ENCODE results near the gene RPAP3. TPM values are rescaled to one million over a fixed set of nuclear protein-coding genes. Genes with fewer than 3 reads are reported as not detected.

The RPAP3 gene
- total RNA-seq, 2 experiments from 2014 or later = 21.6 to 53.9 TPM

DNA sequence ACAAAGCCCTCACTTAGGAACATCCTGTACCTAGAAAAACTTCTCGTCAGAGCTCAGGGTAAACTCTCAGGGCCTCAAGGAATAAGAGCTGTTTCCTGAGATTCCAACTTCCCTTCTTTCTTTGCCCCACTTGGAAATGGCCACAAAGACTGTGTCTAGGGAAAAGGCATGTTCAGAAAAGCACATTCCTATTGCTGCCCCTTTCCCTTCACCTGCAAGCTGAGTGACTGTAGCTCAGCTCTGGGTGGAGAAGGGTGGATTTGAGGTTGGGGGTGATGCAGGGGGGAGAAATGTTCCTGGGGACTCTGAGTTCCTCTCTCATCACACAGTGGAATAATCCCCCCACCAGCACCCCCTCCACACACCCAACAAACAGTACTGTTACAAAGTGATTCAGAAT lies 12.7 kb upstream of the RPAP3 start:
- peaks cover 17% of the 10 kb centered on the region for H3K4me1 ChIP-seq (ENCODE audit: insufficient read depth, low read length, poor library complexity, severe bottlenecking)
- ChIA-PET POLR2A (interaction anchor here (1.3 to 1.7 kb wide), 3 partner anchors 10 to 15 kb away, joined by 3 to 4 read pairs (median 4); partner anchors contain the start of gene RPAP3), CTCF (ENCODE audit: unreplicated experiment) (interaction anchor here (0.5 to 1.0 kb wide), 3 partner anchors 14 to 60 kb away, joined by 3 read pairs; no protein-coding TSS in a partner anchor)
- no peaks in the 10 kb centered on the region for H3K36me3 ChIP-seq (ENCODE audit: insufficient read depth, low read length)
- no TSS peak for BruUV-seq (replicated peaks)
- no peak overlapping the region for H3K4me2 ChIP-seq (ENCODE audit: low read length)
- DNase-seq (ENCODE audit: low spot score) = no peak
- H3K9me2 ChIP-seq (ENCODE audit: insufficient read depth, low read length) = no peaks in the 10 kb centered on the region
- H3K27ac ChIP-seq (ENCODE audit: low read depth, low read length, poor library complexity, severe bottlenecking) = no peak overlapping the region
- no peaks in the 10 kb centered on the region for H4K20me1 ChIP-seq (ENCODE audit: insufficient read depth, low read length)
- H3K4me3 ChIP-seq (ENCODE audit: low read depth, low read length, poor library complexity, severe bottlenecking) = no peak overlapping the region
- no peaks in the 10 kb centered on the region for H3K79me2 ChIP-seq (ENCODE audit: insufficient read depth, low read depth, low read length)
- no peaks in the 10 kb centered on the region for H3K9me3 ChIP-seq (ENCODE audit: low read length)
- intact Hi-C loops (cut with micrococcal nuclease; ENCODE audit: unreplicated experiment) = no loop called here
- TF ChIP-seq, protein P1, sequence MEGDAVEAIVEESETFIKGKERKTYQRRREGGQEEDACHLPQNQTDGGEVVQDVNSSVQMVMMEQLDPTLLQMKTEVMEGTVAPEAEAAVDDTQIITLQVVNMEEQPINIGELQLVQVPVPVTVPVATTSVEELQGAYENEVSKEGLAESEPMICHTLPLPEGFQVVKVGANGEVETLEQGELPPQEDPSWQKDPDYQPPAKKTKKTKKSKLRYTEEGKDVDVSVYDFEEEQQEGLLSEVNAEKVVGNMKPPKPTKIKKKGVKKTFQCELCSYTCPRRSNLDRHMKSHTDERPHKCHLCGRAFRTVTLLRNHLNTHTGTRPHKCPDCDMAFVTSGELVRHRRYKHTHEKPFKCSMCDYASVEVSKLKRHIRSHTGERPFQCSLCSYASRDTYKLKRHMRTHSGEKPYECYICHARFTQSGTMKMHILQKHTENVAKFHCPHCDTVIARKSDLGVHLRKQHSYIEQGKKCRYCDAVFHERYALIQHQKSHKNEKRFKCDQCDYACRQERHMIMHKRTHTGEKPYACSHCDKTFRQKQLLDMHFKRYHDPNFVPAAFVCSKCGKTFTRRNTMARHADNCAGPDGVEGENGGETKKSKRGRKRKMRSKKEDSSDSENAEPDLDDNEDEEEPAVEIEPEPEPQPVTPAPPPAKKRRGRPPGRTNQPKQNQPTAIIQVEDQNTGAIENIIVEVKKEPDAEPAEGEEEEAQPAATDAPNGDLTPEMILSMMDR (conservative IDR thresholded peaks at IDR 0.05; ENCODE audit: low read length) = no peak
- no peak for TF ChIP-seq EZH2phosphoT487 (IDR thresholded peaks at IDR 0.05; ENCODE audit: borderline replicate concordance, low read depth, low read length)
- no peak overlapping the region for H2AFZ ChIP-seq (ENCODE audit: low read length)

DNA sequence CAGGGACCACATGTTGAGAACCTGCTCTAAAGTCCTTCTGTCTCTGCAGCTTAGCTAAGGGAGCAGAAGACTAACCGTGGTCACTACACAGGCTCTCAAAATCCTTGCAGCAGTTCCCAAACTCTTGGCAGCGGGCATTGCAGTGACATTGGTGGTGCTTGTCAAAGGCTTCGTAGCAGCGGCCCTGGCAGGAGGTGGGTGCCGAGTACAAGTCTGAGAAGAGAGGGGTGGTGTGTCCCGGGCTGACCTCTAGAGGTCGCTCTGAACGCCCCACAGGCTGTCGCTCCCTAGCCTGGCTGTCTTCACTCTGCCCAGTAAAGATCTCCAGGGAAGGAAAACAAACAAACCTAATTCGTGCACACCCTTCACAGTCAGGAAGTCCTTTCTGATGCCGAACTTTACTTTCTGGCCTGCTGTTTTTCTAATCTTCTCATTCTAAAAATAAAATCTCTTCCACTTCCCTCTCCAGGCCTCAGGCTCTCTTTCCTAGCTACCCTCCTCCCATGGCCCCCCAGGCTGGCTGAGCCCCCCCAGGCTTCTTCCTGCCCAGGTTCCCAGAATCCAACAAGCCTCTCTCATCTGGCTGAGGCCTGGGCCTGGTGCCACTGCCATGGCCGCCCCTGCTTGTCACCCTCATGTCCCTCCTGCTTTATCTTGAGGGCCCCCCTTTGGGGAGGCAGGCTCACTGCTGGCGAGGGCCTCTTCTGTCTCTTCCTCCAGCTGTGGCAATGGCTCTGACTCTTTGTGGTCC lies 11.8 kb upstream of the RPAP3 start:
- Histone ChIP-seq H3K36me3 (ENCODE audit: insufficient read depth, low read length) (no peaks in the 10 kb centered on the region), H3K4me1 (ENCODE audit: insufficient read depth, low read length, poor library complexity, severe bottlenecking) (peaks cover 17% of the 10 kb centered on the region), H3K4me3 (ENCODE audit: low read depth, low read length, poor library complexity, severe bottlenecking) (no peak overlapping the region), H3K9me3 (ENCODE audit: low read length) (no peaks in the 10 kb centered on the region), H3K79me2 (ENCODE audit: insufficient read depth, low read depth, low read length) (no peaks in the 10 kb centered on the region), H3K9me2 (ENCODE audit: insufficient read depth, low read length) (no peaks in the 10 kb centered on the region), H3K27ac (ENCODE audit: low read depth, low read length, poor library complexity, severe bottlenecking) (no peak overlapping the region), H2AFZ (ENCODE audit: low read length) (peak overlapping the region; percentile 38; the same call in 1 of the 2 replicates), H3K4me2 (ENCODE audit: low read length) (peak overlapping the region; percentile 20), H4K20me1 (ENCODE audit: insufficient read depth, low read length) (no peaks in the 10 kb centered on the region)
- TF ChIP-seq EZH2phosphoT487 (IDR thresholded peaks at IDR 0.05; ENCODE audit: borderline replicate concordance, low read depth, low read length) = no peak
- TF ChIP-seq, protein P1 (conservative IDR thresholded peaks at IDR 0.05; ENCODE audit: low read length) = peak; percentile 79
- ChIA-PET POLR2A (interaction anchor here (1.7 kb wide), 1 partner anchor 9 kb away, joined by 3 read pairs; no protein-coding TSS in a partner anchor), CTCF (ENCODE audit: unreplicated experiment) (interaction anchor here (0.6 to 2.6 kb wide), 4 partner anchors 25 to 50 kb away, joined by 3 to 8 read pairs (median 3); no protein-coding TSS in a partner anchor)
- peak; percentile 52 for DNase-seq (ENCODE audit: low spot score)
- BruUV-seq (replicated peaks) = no TSS peak
- intact Hi-C loops (cut with micrococcal nuclease; ENCODE audit: unreplicated experiment) = no loop called here

DNA sequence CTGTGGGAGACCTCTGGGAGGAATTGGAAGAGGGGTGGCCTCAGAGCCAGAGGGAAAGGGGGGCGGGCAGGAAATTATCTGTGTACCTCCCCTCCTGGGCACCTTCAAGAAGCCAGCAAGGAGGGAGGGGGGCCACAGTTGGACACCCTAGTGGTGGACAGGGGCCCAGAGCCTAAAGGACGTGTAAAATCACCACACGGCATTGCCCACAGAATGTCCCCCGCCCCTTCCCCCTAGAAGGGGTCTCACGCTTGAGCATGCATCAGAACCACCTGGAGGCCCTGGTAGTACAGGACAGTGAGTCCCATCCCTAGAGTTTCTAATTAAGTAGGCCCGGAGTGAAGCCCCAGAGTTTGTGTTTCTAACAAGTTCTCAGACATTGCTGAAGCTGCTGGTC lies 11.2 kb upstream of the RPAP3 start:
- Histone ChIP-seq H3K4me2 (ENCODE audit: low read length) (peak overlapping the region; percentile 20; the same call in 1 of the 2 replicates), H3K4me3 (ENCODE audit: low read depth, low read length, poor library complexity, severe bottlenecking) (no peak overlapping the region), H3K36me3 (ENCODE audit: insufficient read depth, low read length) (no peaks in the 10 kb centered on the region), H2AFZ (ENCODE audit: low read length) (no peak overlapping the region), H3K9me3 (ENCODE audit: low read length) (no peaks in the 10 kb centered on the region), H3K9me2 (ENCODE audit: insufficient read depth, low read length) (no peaks in the 10 kb centered on the region), H3K79me2 (ENCODE audit: insufficient read depth, low read depth, low read length) (no peaks in the 10 kb centered on the region), H3K27ac (ENCODE audit: low read depth, low read length, poor library complexity, severe bottlenecking) (no peak overlapping the region), H4K20me1 (ENCODE audit: insufficient read depth, low read length) (no peaks in the 10 kb centered on the region), H3K4me1 (ENCODE audit: insufficient read depth, low read length, poor library complexity, severe bottlenecking) (peaks cover 17% of the 10 kb centered on the region)
- ChIA-PET CTCF (ENCODE audit: unreplicated experiment) (interaction anchor here (1.0 to 2.6 kb wide), 2 partner anchors 25 to 50 kb away, joined by 3 to 8 read pairs; no protein-coding TSS in a partner anchor), POLR2A (no interaction called here)
- no peak for DNase-seq (ENCODE audit: low spot score)
- BruUV-seq (replicated peaks) = no TSS peak
- TF ChIP-seq, protein P1 (conservative IDR thresholded peaks at IDR 0.05; ENCODE audit: low read length) = no peak
- TF ChIP-seq EZH2phosphoT487 (IDR thresholded peaks at IDR 0.05; ENCODE audit: borderline replicate concordance, low read depth, low read length) = no peak
- intact Hi-C loops (cut with micrococcal nuclease; ENCODE audit: unreplicated experiment) = no loop called here
